Measurements from ENCODE around the gene KCND2. TPM values are rescaled to one million over a fixed set of nuclear protein-coding genes. Genes with fewer than 3 reads are reported as not detected.

KCND2 gene
- total RNA-seq, 1 experiment from 2014 or later: not detected

DNA sequence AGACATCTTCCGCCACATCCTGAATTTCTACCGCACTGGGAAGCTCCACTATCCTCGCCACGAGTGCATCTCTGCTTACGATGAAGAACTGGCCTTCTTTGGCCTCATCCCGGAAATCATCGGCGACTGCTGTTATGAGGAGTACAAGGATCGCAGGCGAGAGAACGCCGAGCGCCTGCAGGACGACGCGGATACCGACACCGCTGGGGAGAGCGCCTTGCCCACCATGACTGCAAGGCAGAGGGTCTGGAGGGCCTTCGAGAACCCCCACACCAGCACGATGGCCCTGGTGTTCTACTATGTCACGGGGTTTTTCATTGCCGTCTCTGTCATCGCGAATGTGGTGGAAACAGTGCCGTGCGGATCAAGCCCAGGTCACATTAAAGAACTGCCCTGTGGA, 1.9 kb downstream of the KCND2 start:
- H3K4me3 ChIP-seq: no peak overlapping the region
- H3K9me3 ChIP-seq (replicated peaks): no peaks in the 10 kb centered on the region
- peaks cover 13% of the 10 kb centered on the region for H3K27me3 ChIP-seq (replicated peaks)
- DNase-seq (ENCODE audit: low read depth in 1 of 2, low spot score in 2 of 2): no peak
- no peak overlapping the region for H3K27ac ChIP-seq
- H3K4me1 ChIP-seq (replicated peaks): no peaks in the 10 kb centered on the region
- H3K36me3 ChIP-seq: no peaks in the 10 kb centered on the region

DNA sequence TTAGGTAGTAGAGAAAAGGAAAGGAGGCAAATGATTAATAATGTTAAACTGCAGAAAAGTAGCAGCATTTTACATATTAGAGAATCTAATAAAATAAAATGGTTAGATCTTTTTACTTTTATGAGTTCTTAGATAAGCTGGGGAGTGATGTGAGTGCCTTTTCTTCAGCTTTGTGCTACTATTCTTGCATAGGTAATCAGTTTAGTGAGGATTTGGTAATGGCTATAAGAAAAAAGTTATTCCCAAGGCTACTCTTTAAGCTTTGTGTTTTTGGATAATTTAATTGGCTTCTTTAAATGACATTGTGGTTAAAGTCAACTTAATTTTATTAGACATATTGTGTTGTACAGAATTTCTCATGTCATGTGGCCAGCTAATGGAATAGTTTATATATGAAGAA, 3.7 kb downstream of the KCND2 start:
- Histone ChIP-seq H3K9me3 (replicated peaks) (no peaks in the 10 kb centered on the region), H3K27ac (no peak overlapping the region), H3K4me1 (replicated peaks) (no peaks in the 10 kb centered on the region), H3K4me3 (no peak overlapping the region), H3K36me3 (no peaks in the 10 kb centered on the region), H3K27me3 (replicated peaks) (peaks cover 13% of the 10 kb centered on the region)
- no peak for DNase-seq (ENCODE audit: low read depth in 1 of 2, low spot score in 2 of 2)

DNA sequence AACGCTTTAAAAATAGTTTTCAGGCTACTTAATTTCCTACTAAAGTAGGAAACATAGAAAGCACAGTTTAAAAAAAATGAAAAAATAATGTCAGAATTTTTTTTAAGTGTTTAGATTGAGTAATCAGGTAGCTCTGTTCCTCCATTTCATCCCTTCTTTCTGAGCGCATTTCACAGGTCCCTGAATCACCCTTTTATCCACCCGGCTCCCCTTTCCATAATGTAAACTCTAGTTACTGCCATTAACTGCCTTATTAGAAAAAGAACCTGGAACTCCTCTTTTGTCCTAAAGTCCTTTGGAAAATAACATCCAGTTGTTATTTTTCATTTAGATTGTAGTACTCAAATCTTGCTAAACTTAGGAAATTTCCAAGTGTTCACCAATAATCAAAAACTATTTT, 5.8 kb downstream of the KCND2 start:
- no peak for DNase-seq (ENCODE audit: low read depth in 1 of 2, low spot score in 2 of 2)

DNA sequence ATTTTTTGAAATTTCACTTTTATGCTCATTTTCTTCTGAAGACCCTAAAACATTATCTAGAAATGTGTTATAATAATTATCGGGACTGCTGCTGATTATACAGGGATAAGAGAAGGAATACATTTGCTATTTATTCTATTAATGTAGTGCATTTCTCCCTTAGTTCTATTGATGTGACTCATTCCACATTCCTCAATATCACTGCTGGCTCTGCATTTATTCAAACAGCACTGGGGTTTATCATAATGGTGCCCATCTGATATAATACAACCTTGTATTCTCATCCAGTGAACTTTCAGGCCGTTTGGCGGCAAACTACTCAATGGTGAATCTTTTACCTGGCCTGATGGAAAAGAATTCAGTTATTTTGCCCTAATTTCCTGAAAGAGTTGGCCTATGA, 7.8 kb downstream of the KCND2 start:
- DNase-seq (ENCODE audit: low read depth in 1 of 2, low spot score in 2 of 2): no peak

More for the DNA sequence above, 5.8 kb downstream of the KCND2 start:
- no peaks in the 10 kb centered on the region for H3K36me3 ChIP-seq
- no peak overlapping the region for H3K27ac ChIP-seq
- H3K9me3 ChIP-seq (replicated peaks): no peaks in the 10 kb centered on the region
- H3K4me3 ChIP-seq: no peak overlapping the region
- no peaks in the 10 kb centered on the region for H3K4me1 ChIP-seq (replicated peaks)
- no peaks in the 10 kb centered on the region; the same call in 1 of the 2 replicates for H3K27me3 ChIP-seq (replicated peaks)

DNA sequence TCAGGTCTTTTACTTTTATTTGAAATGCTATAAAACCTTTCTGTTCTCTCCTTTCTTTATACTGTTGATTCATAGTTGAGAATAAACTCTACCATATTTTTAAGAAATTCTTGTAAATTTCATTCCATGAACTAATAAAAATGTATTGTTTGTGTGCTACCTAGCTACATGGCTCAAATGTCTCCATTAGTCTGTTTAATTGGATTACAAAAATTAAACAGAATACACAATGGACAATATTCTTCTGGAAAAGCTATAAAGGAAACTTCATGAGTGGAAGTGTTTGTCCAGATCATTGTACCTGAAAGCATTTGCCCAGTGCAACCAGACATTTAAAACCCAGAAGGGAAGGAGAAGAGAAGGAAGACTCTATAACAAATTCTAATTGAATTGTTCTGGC, 20.1 kb downstream of the KCND2 start:
- H3K4me3 ChIP-seq: no peak overlapping the region
- no peaks in the 10 kb centered on the region for H3K27me3 ChIP-seq (replicated peaks)
- no peak for DNase-seq (ENCODE audit: low read depth in 1 of 2, low spot score in 2 of 2)
- H3K9me3 ChIP-seq (replicated peaks): no peaks in the 10 kb centered on the region
- H3K4me1 ChIP-seq (replicated peaks): no peaks in the 10 kb centered on the region
- no peak overlapping the region for H3K27ac ChIP-seq
- H3K36me3 ChIP-seq: no peaks in the 10 kb centered on the region

More for the DNA sequence above, 7.8 kb downstream of the KCND2 start:
- no peaks in the 10 kb centered on the region for H3K9me3 ChIP-seq (replicated peaks)
- no peaks in the 10 kb centered on the region for H3K27me3 ChIP-seq (replicated peaks)
- H3K27ac ChIP-seq: no peak overlapping the region
- H3K4me1 ChIP-seq (replicated peaks): no peaks in the 10 kb centered on the region
- H3K36me3 ChIP-seq: no peaks in the 10 kb centered on the region
- no peak overlapping the region for H3K4me3 ChIP-seq

DNA sequence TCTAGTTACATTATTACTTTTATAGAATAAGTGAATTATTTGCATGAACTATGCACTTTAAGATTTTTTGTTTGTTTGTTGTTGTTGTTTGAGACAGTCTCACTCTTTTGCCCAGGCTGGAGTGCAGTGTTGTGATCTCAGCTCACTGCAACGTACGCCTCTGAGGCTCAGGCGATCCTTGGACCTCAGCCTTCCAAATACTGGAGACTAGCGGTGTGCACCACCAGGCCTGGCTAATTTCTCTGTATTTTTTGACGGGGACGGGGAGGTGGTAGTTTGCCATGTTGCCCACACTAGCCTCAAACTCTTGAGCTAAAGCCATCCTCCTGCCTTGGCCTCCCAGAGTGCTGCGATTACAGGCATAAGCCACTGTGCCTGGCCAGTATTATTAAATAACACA, 29.2 kb downstream of the KCND2 start:
- no peaks in the 10 kb centered on the region for H3K36me3 ChIP-seq
- no peak overlapping the region for H3K27ac ChIP-seq
- H3K4me1 ChIP-seq (replicated peaks): no peaks in the 10 kb centered on the region
- no peak overlapping the region for H3K4me3 ChIP-seq
- H3K27me3 ChIP-seq (replicated peaks): peaks cover 8% of the 10 kb centered on the region; the same call in 1 of the 2 replicates
- H3K9me3 ChIP-seq (replicated peaks): no peaks in the 10 kb centered on the region
- DNase-seq (ENCODE audit: low read depth in 1 of 2, low spot score in 2 of 2): no peak

DNA sequence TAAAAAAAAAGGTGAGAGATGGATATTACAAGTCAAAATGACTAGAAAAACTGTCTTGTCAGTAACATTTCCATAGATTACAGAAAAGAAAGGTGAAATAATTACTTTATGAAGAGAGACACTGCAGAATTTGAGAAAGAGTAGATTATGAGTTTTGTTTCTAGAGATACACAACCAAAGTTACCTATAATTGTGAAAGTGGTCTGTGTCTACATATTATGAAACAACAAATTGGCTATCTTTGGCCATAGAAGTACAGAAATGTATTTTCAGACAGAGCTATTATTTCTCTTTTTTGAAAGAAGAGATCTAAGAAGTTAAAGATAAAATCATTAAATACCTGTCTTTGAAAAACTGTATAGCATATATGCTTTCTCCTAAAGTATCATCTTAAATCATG, 30.1 kb downstream of the KCND2 start:
- Histone ChIP-seq H3K9me3 (replicated peaks) (no peaks in the 10 kb centered on the region), H3K4me3 (no peak overlapping the region), H3K4me1 (replicated peaks) (no peaks in the 10 kb centered on the region), H3K36me3 (no peaks in the 10 kb centered on the region), H3K27ac (no peak overlapping the region), H3K27me3 (replicated peaks) (peaks cover 8% of the 10 kb centered on the region; the same call in 1 of the 2 replicates)
- no peak for DNase-seq (ENCODE audit: low read depth in 1 of 2, low spot score in 2 of 2)

DNA sequence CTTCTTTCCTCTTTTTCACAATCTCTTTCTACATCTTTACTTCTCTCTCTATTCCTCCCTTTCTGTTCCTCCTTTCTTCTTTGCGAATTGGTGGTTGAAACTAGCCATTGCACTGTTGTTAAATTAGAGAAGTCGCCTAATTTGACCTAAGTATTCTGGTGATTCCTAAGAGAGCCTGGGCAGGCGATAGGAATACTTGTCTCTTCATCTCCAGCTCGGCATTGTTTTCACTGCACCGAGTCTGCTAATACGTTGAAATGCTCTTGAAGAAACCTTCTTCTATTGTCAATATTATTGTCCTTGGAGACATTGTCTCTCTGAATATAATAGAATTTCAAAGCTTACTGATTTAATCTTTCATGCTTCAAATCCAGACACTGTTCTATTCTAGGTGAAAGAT, 31.7 kb downstream of the KCND2 start:
- Histone ChIP-seq H3K27ac (no peak overlapping the region), H3K9me3 (replicated peaks) (no peaks in the 10 kb centered on the region), H3K27me3 (replicated peaks) (peaks cover 8% of the 10 kb centered on the region; the same call in 1 of the 2 replicates), H3K4me1 (replicated peaks) (no peaks in the 10 kb centered on the region), H3K36me3 (no peaks in the 10 kb centered on the region), H3K4me3 (no peak overlapping the region)
- no peak for DNase-seq (ENCODE audit: low read depth in 1 of 2, low spot score in 2 of 2)

DNA sequence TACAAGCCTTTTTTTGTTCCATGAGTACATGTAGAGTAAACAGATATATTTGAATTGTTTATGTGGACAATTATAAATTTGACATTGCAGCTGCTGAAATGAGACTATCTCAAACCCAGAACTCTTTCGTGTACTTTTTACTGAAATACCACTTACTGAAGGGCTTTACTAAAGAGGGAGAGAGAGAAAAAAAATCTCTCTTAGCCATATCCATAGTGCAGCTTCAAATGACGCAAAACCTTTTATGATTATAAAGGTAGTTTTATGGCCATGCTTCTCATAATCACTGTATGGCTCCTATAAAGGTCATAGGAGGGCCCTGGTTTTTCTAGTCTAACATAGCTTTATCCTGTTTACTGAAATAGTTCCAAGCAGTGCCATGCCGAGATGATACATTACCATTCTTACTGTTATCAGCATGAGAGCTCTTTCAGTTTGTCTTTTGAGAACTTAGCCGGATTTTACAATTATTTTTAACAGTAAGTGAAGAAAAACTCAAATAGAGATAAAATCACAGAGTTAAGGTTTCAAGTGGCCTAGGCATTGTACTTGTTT, 35.1 kb downstream of the KCND2 start:
- DNase-seq (ENCODE audit: low read depth in 1 of 2, low spot score in 2 of 2): no peak
- no peaks in the 10 kb centered on the region; the same call in 1 of the 2 replicates for H3K27me3 ChIP-seq (replicated peaks)
- H3K27ac ChIP-seq: no peak overlapping the region
- no peaks in the 10 kb centered on the region for H3K36me3 ChIP-seq
- H3K9me3 ChIP-seq (replicated peaks): no peaks in the 10 kb centered on the region
- H3K4me3 ChIP-seq: no peak overlapping the region
- H3K4me1 ChIP-seq (replicated peaks): no peaks in the 10 kb centered on the region

DNA sequence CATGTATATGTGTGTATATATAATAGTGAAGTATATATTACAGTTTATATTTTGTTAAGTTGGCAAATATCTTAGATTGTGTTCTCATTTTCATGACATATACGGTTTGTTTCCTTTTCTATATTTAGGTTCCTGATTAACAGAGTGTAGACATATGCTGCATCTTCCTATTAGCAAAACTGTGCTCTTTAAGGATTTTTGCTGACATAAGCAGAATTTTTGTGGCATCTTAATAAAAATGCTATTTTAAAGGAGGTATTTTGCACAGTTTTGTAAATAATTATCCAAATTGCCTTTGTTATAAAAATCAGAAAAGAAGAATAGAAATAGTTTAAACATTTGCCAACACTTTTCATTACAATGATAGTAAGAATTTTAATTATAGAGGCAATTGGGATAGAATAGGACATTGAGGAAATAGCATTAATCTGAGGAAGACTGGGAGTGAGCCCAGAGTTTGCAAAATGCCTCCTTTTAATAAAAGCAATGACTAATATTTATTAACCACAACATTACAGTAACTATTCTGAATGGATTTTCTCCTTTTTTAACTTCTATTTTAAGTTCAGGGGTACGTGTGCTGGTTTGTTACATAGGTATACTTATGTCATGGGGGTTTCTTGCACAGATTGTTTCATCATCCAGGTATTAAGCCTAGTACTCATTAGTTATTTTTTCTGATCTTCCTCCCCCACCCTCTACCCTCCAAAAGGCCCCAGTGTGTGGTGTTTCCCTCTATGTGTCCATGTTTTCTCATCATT, 38.2 kb downstream of the KCND2 start:
- H3K36me3 ChIP-seq: no peaks in the 10 kb centered on the region
- no peak for DNase-seq (ENCODE audit: low read depth in 1 of 2, low spot score in 2 of 2)
- H3K27ac ChIP-seq: no peak overlapping the region
- no peaks in the 10 kb centered on the region; the same call in 1 of the 2 replicates for H3K27me3 ChIP-seq (replicated peaks)
- H3K4me1 ChIP-seq (replicated peaks): no peaks in the 10 kb centered on the region
- no peak overlapping the region for H3K4me3 ChIP-seq
- no peaks in the 10 kb centered on the region for H3K9me3 ChIP-seq (replicated peaks)

DNA sequence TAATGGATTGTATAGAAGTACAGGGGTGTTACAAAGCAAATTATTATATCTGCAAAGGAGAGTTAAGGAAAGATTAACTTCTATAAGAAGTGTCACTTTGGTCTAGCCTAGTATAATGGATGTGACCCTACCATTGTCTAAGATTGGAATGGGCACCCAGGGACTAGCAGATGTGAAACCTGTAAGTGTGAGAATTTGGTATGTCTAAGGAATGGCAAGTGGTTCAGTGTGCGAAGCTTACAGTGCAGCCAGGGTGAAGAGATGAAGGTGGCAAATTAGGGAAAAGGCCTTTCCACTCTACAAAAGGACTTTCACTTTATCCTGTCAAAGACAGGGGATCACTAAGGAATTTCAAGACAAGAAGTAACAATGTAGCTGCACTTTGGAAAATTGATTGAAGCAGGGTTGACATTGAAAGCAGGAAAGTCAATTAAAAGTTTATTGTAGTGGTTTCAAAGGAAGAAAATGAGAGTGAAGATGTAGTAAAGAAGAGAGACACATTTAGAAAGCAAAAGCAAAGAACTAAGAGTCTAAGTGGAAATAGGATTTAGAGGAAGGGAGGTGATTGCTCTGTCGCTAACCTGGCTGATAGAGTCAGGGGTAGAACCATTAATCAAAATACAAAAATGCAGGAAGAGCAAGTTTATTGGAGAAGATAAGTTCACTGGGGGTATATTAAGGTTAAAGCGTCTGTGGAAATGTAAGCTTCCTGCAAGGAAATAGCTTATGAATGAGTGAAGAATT, 47.4 kb downstream of the KCND2 start:
- Histone ChIP-seq H3K4me3 (no peak overlapping the region), H3K9me3 (replicated peaks) (no peaks in the 10 kb centered on the region), H3K4me1 (replicated peaks) (no peaks in the 10 kb centered on the region), H3K36me3 (no peaks in the 10 kb centered on the region), H3K27ac (no peak overlapping the region), H3K27me3 (replicated peaks) (no peaks in the 10 kb centered on the region)
- no peak for DNase-seq (ENCODE audit: low read depth in 1 of 2, low spot score in 2 of 2)

DNA sequence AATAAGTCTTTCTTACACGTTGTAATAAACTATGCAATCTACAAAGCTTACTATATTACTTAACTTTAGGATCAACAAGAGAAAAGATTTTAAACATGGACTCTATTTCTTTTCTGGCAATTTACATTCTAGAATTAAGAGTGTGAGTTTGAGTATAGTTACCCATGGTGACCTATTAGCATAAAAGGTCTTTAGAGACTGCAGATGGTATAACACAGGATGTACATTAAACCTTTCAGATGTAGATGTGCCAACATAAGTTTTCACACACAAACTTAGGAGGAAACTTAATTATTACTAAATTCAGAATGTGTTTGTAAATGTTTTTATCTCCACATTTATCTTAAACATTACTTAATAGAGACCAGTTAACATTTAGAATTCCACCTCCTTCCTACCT, 54.1 kb downstream of the KCND2 start:
- Histone ChIP-seq H3K4me3 (no peak overlapping the region), H3K9me3 (replicated peaks) (no peaks in the 10 kb centered on the region), H3K36me3 (no peaks in the 10 kb centered on the region), H3K4me1 (replicated peaks) (no peaks in the 10 kb centered on the region), H3K27me3 (replicated peaks) (no peaks in the 10 kb centered on the region), H3K27ac (no peak overlapping the region)
- no peak for DNase-seq (ENCODE audit: low read depth in 1 of 2, low spot score in 2 of 2)

DNA sequence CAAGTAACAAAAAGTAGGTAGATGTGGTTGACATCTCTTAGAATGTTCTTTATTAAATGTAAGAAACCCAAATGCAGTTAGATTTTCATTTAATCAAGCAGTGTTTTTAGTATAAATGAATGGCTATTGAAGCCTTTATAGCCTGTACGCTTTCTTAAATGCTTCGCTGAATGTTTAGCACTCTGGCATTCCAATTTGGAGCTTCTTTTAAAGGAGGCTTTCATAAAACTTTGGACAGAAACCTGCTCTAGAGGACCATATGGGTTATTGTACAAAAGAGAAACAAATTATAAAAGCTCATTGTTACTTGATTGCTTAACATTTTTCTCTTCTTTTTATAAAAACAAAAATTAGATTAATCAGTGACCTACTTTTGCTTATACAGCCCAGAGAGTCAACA, 59.5 kb downstream of the KCND2 start:
- Histone ChIP-seq H3K27me3 (replicated peaks) (peaks cover 5% of the 10 kb centered on the region; the same call in 1 of the 2 replicates), H3K4me1 (replicated peaks) (no peaks in the 10 kb centered on the region), H3K9me3 (replicated peaks) (no peaks in the 10 kb centered on the region), H3K27ac (no peak overlapping the region), H3K4me3 (no peak overlapping the region), H3K36me3 (no peaks in the 10 kb centered on the region)
- no peak for DNase-seq (ENCODE audit: low read depth in 1 of 2, low spot score in 2 of 2)

DNA sequence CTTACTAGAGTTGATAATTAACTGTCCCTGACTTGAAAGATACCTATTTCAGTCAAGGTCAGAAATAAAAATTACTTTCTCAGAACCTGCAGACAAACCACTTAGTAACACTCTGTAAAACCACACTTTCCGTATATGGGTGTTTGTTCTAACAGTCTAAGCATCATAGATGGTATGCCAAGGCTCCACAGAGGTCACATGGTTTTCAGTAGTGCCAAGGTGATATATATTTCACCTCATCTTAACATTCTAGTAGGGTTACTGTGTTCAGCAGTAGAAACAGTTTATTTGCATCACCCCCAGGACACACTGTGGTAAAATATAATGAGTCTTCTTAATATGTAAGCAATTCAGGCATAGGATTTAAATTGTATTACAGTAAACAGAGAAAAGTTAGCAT, 61.5 kb downstream of the KCND2 start:
- no peak overlapping the region for H3K4me3 ChIP-seq
- no peaks in the 10 kb centered on the region for H3K36me3 ChIP-seq
- H3K27me3 ChIP-seq (replicated peaks): peaks cover 5% of the 10 kb centered on the region; the same call in 1 of the 2 replicates
- DNase-seq (ENCODE audit: low read depth in 1 of 2, low spot score in 2 of 2): no peak
- no peaks in the 10 kb centered on the region for H3K4me1 ChIP-seq (replicated peaks)
- no peak overlapping the region for H3K27ac ChIP-seq
- no peaks in the 10 kb centered on the region for H3K9me3 ChIP-seq (replicated peaks)
